NCI-H1930 (cell line): ENCODE data around the gene MSANTD7.

ENCODE experiments used
- DNase-seq, 2 experiments: peaks; one replicate each; lab custom pipeline; 2025; lab: John Stamatoyannopoulos, UW

MSANTD7 gene

DNA sequence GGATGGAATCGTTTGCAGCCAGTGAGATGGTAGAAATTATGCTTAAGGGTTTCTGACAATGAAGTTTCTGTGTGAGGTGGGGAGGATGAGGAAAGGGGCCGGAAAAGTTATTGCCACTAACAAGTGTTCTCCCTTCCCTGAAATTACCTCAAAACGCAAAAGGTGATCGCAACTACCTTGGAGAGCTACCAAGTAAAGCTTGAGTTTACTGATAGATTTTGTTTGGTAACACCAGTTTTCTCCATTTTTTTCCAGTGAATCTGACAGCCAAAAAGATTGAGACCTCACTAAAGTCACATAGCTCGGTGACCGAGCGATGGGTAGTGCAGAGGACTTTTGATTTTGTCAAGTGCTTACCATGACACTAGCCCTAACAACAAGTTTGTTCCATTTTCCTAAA, 42.1 kb downstream of the MSANTD7 start:
- DNase-seq, result no peak

- DNase-seq, result no peak
These were observed 46.0 kb downstream of the MSANTD7 start for GRCh38 chr10:14884082-14884481.
